ENCODE measurements around the gene PBX3. TPM values are rescaled to one million over a fixed set of nuclear protein-coding genes. Genes with fewer than 3 reads are reported as not detected.

The PBX3 gene
- total and polyA plus RNA-seq, 10 of the 15 experiments (the other 5 are each of a cell fraction or from before 2014, with no cell fraction given), result 6.7 to 146 (median 22.2) TPM

DNA sequence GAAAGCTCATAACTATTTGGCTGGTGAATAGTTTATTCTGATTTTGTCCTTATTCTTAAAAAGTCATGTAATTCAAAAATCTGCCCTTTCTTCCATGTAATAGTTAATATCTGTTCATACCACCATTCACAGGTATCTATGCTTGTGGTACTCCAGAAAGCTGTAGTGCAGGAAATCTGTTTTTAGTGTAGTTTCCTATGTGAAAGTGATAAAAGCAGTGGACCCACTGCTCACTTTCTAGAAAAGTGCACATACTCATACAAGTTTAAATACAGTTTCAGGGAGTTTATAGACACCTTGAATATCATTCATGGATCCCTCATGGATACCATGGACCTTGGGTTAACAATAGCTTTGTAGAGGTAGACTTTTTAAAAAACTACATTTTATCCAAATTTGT, 20.2 kb downstream of the PBX3 start (continued):
- no peak for TF ChIP-seq CEBPB (IDR thresholded peaks at IDR 0.05; ENCODE audit: borderline replicate concordance in 1 of 2, low read depth in 2 of 2, low read length in 2 of 2)
- no peak for TF ChIP-seq TCF7 (IDR thresholded peaks at IDR 0.05; ENCODE audit: borderline replicate concordance)
- no peak for TF ChIP-seq ZNF207 (IDR thresholded peaks at IDR 0.05; ENCODE audit: borderline replicate concordance)
- peak; percentile 9; the same call in 1 of the 2 replicates for TF ChIP-seq SMC3 (IDR thresholded peaks at IDR 0.05; ENCODE audit: borderline replicate concordance, low read length)
- no peak for TF ChIP-seq CHD4 (IDR thresholded peaks at IDR 0.05)
- TF ChIP-seq, protein P1, sequence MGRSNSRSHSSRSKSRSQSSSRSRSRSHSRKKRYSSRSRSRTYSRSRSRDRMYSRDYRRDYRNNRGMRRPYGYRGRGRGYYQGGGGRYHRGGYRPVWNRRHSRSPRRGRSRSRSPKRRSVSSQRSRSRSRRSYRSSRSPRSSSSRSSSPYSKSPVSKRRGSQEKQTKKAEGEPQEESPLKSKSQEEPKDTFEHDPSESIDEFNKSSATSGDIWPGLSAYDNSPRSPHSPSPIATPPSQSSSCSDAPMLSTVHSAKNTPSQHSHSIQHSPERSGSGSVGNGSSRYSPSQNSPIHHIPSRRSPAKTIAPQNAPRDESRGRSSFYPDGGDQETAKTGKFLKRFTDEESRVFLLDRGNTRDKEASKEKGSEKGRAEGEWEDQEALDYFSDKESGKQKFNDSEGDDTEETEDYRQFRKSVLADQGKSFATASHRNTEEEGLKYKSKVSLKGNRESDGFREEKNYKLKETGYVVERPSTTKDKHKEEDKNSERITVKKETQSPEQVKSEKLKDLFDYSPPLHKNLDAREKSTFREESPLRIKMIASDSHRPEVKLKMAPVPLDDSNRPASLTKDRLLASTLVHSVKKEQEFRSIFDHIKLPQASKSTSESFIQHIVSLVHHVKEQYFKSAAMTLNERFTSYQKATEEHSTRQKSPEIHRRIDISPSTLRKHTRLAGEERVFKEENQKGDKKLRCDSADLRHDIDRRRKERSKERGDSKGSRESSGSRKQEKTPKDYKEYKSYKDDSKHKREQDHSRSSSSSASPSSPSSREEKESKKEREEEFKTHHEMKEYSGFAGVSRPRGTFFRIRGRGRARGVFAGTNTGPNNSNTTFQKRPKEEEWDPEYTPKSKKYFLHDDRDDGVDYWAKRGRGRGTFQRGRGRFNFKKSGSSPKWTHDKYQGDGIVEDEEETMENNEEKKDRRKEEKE (IDR thresholded peaks at IDR 0.05), result no peak
- TF ChIP-seq, protein P2, sequence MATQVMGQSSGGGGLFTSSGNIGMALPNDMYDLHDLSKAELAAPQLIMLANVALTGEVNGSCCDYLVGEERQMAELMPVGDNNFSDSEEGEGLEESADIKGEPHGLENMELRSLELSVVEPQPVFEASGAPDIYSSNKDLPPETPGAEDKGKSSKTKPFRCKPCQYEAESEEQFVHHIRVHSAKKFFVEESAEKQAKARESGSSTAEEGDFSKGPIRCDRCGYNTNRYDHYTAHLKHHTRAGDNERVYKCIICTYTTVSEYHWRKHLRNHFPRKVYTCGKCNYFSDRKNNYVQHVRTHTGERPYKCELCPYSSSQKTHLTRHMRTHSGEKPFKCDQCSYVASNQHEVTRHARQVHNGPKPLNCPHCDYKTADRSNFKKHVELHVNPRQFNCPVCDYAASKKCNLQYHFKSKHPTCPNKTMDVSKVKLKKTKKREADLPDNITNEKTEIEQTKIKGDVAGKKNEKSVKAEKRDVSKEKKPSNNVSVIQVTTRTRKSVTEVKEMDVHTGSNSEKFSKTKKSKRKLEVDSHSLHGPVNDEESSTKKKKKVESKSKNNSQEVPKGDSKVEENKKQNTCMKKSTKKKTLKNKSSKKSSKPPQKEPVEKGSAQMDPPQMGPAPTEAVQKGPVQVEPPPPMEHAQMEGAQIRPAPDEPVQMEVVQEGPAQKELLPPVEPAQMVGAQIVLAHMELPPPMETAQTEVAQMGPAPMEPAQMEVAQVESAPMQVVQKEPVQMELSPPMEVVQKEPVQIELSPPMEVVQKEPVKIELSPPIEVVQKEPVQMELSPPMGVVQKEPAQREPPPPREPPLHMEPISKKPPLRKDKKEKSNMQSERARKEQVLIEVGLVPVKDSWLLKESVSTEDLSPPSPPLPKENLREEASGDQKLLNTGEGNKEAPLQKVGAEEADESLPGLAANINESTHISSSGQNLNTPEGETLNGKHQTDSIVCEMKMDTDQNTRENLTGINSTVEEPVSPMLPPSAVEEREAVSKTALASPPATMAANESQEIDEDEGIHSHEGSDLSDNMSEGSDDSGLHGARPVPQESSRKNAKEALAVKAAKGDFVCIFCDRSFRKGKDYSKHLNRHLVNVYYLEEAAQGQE (IDR thresholded peaks at IDR 0.05; ENCODE audit: low read depth, low read length), result no peak
- no peak for TF ChIP-seq IRF4 (IDR thresholded peaks at IDR 0.05; ENCODE audit: low read depth, low read length)
